H54 (cell line): ENCODE results near the gene SETD3.

Experiments
- DNase-seq: peaks from one replicate; pipeline ENCODE4 v3.0.0; 2011; ENCODE audit warnings: low spot score, mixed read lengths; ENCODE audit not compliant: insufficient read length
- FAIRE-seq: peaks from 3 replicates; lab custom pipeline; 2011; peaks lifted over from hg19 to GRCh38; lab: Jason Lieb, UNC
- POLR2A ChIP-seq: IDR thresholded peaks from 2 replicates; pipeline ENCODE4 v1.6.1; 2011; ENCODE audit warnings: low read depth, mild to moderate bottlenecking, low read length

SETD3 gene

DNA sequence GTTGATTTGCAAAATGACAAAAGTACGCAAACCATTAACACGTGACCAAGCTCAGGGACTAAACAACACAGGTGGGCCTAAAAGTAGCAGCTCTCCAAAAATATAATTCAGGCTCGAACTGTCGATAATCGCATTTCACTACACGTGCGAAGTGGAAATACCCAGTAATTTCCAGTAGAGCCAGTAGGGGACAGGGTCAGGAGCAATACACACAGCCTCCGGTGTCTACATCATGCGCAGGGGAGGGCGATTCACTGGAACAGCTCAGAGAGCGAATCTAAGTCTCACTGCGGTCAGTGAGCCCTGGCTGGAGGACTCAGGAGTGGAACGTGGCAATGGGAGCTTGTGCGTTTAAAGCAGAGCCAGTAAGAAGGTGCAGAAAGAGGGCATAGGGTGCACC, 40.4 kb downstream of the SETD3 start:
- DNase-seq = no peak
- FAIRE-seq = no peak
- no peak for TF ChIP-seq POLR2A

DNA sequence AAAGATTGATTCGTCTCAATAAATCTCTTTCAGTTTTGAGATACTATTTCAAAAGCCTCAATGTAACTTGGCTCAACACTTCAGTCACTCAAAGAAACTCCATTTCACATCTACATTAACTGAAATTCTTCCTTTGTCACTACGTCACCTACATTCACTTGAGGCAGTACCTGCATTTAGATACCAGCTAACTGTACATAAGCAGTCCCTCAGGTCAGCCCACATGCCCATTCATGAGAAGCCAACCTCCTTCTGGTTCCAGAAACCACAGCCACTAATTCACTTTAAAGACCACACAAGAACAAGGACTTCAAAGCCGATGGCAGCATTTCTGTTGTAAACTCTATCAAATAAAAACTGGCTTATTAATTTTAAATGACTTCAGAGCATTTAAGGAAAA, 43.0 kb downstream of the SETD3 start:
- no peak for TF ChIP-seq POLR2A
- FAIRE-seq = no peak
- no peak for DNase-seq

DNA sequence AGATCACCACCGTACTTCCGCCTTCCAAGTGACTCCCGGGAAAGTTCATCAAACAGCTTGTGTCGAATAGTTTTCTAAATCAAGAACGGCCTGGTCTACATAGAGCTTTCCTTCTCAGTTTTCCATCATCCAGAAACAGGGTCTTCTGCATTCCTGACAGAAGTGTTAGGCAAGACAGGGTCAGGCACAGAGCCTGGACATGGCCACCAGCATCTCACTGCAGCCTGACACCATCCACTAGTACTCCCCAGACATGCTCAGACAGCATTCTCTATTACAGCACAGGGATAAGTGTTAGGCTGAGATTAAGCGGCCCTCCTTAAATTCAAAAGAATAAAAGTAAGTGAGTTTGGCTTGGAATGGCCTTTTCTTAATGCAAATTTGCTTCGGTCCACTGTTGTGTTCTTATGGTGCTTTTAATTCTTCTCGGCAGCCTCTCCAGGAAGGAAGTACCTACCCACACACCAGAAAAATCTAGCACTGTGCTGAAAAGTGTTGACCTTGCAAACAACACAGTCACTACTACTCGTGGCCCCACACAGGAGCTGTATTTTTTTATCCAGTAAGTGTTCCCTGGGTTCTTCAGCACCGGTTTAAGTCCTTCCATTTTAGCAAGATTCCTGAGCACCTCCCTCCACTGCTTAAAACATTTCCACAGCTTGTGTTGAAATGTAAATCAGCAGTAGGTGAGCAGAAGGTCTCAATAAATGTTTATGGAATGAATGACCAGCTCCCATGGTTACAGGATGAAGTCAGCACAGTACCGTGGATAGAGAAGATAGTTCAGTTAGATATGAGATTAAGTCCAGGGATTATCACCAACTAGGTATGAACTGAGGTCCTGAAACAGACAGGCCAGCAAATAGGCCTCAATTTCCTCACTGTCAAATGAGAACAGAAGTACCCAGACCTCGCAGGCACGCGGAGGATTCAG, 44.1 kb downstream of the SETD3 start:
- no peak for TF ChIP-seq POLR2A
- DNase-seq (no peak), FAIRE-seq (no peak)

DNA sequence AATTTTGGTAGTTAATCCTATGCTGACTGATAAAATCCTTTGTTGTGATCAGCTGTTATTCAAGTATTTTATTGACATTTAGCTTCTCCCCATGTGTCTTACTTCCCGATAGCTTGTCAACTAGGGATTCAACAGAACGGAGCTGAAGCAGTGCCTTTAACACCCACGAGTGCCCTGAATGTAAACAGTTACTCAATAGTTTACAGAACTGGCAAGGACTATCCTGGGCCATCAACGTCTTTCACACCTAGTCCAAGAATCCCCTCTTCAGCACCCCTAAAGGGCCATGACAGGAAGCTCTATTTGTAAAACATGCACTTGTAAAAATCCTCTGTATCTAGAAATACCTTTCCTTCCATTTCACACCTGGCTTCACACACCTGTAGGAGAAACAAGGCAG, 45.3 kb downstream of the SETD3 start:
- DNase-seq (no peak), FAIRE-seq (no peak)
- no peak for TF ChIP-seq POLR2A

DNA sequence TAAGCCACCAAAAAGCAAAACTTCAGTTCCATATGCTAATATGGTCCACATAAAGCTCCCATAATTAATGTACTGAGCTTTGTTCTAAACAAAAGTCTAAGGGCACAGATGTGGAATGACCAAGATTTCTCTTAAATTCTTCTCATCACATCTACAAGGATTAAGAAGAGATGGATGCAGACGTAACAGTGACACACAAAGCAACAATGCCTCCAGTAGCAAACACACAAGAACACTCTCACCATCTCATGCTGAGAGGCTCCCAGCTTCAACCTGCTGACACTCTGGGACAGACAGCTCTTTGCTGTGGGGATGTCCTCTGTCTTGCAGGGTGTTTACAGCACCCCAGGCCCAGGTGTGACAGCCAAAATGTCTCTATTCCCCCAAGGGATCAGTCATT, 48.2 kb downstream of the SETD3 start:
- no peak for TF ChIP-seq POLR2A
- FAIRE-seq = no peak
- DNase-seq = no peak

DNA sequence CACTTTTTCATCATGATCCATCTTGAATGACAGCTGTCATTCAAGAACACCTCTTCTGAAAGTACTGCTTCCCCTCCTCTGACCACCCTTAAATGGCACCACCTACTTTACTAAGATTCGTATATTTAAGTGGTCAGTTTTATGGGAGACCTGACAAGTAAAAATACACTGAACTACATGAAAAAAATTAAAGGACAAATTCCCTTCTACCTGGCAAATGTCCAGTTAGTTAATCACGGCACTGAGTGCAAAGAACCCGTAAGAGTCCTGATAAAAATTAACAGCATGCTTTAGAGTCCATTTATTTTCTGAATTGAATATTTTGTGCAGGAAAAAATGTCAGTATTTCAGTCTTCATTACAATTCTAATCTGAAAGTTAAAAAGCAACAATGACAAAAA, 48.7 kb downstream of the SETD3 start:
- FAIRE-seq (no peak), DNase-seq (no peak)
- no peak for TF ChIP-seq POLR2A

DNA sequence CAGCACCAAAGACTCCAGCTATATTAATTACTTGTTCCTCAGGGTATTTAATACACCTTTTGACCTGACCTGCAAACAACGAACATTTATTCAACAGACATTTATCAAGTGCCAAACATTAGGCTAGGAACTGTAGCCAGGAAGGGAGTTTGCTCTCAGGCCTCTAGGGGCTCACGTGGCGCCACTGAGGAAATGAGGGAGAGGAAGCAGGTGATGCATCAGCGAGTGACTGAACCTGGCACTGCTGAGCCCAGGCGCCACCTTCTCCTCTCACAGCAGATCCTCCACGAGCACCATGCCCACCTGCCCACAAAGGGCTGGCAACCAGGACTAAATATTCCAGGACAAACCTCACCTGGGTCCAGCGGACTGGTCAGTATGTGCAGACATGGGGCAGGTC, 50.2 kb downstream of the SETD3 start:
- DNase-seq = no peak
- FAIRE-seq = no peak

DNA sequence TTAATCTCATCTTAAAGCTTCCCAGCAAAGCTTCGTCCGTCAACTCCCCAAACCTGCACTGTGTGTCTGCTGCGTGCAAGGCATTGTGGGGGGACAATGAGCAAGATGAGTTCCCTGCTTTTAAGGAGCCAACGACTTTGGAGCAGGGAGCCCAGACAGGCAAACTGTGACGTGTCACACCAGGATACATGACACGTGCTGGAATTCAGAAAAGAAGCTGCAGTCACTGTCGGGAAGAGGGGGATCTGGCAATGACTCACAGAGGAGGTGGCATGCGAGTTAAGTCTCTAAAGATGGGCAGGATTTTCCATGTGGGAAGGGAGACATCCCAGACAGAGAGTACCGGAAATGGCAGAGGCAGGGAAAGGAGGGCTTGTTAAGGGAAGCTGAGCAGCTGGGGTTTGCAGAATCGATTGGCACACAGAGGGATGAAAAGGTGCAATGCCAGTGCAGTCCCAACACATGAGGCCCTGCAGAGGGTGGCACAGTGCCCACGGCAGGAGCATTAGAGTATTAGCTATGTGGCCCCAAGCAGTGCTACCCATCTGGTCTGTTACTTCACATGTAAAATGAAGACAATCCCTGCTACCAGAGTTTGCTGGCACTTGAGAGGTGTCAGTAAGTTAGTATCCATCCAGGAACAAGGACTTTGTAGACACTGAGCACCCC, 52.9 kb downstream of the SETD3 start:
- DNase-seq = no peak
- FAIRE-seq = no peak
- no peak for TF ChIP-seq POLR2A

More for the DNA sequence above, 50.2 kb downstream of the SETD3 start:
- TF ChIP-seq POLR2A = no peak

DNA sequence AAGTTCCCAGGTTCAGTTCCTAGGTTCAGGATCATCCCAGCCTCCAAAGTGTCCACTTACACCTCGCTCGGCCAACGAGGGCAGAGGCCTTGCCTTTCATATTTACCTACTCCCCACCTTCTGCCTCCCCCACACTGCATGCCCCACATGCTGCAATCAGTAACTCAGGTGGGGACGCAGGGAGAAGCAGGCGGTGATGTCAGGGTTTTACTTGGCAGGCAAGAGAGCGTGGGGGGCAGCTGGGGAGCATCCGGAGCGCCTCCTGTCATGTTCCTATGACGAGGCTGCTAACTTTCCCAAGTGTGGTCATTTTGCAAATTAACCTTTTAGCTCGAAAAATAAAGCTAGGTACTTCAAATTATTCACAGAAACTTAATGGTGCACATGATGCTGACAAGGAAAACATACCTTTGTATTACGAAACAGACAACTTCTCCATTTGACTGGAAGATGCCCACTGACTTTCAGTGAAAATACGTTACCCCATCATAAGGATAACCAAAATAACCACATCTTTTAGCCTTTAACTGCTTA, 53.8 kb downstream of the SETD3 start:
- FAIRE-seq (no peak), DNase-seq (no peak)
- TF ChIP-seq POLR2A = no peak

DNA sequence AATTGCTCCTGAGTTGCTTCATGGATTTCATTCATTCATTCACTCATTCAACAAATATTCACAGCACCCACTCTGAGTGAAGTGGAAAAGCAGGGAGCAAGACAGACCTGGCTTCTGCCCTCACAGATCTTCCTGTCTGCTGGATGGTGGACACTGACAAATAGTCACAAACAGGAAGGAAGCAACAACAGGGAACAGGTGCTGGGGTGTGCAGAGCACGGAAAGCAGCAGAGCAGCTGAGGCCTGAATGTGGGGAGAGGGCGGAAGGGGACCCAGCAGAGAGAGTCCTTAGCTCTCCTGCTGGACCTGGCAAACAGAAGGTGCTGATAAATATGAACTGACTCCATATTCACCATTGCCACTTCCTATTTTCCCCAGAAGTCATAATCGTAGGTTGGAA, 54.4 kb downstream of the SETD3 start:
- no peak for DNase-seq
- no peak for FAIRE-seq
- TF ChIP-seq POLR2A = no peak

DNA sequence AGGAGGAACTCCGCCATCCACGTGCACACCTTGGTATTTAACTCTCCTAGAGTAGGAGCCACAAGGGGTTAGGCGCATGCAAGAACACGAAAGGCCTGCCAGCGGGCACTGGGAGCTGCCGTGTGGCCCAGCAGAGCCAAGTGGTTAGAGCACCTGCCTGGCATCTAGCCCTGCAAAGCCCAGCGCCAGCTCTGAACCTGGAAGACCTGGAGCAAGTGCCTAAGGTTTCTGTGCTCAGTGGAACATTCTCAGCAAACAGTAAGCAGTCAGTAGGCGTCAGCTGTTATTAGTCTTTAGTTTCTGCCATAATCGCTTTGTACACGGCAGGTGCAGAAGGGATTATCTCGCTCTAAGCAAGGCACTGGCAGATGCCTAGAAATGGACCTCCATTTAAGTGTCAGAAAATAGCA, 55.4 kb downstream of the SETD3 start:
- no peak for DNase-seq
- TF ChIP-seq POLR2A = no peak
- FAIRE-seq = no peak

DNA sequence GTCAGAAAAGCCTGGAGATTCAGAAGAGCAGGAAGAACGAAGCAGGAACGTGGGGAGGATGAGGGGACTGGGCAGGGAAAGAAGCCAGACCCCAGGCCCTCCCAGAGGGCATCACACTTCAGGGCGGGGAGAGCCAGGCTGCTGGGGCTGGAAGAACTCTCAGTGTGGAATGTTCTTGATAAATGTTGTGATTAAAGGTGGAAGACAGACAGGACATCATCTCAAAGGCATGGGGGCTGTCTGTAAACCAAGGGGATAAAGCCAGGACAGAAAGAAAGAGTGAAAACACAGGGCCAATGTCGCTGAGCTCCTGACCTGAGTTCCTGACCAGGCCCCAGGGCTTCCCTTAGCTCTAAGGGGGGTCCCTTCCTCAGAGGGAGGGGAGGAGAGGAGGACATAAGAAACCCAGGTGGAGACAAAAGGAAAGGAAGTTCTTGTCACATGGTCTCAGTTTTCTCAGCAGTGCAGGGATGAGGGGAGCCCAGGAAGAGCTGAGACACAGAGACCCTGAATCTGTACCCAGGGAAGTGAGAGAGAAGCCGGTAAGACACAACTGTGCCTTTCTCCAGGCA, 56.3 kb downstream of the SETD3 start:
- DNase-seq = no peak
- TF ChIP-seq POLR2A = no peak
- no peak for FAIRE-seq

DNA sequence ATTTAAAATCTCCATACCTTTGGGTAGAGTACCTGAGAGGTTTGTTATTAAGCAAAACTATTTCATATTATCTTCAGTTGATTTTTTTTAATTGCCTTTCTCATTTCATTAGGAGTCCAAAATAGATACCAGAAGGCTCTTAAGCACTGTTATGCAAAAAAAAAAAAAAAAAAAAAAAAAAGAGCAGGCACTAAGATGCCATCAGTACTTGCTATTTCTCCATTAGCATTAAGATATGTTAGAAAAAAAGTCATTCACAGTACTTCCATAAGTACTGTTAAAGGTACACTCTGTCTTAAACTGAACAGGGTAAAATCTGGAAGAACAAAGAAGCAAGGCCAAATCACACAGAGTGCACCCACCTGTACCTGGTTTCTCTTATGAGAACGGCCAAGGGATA, 57.2 kb downstream of the SETD3 start:
- FAIRE-seq (no peak), DNase-seq (no peak)
- TF ChIP-seq POLR2A = no peak

DNA sequence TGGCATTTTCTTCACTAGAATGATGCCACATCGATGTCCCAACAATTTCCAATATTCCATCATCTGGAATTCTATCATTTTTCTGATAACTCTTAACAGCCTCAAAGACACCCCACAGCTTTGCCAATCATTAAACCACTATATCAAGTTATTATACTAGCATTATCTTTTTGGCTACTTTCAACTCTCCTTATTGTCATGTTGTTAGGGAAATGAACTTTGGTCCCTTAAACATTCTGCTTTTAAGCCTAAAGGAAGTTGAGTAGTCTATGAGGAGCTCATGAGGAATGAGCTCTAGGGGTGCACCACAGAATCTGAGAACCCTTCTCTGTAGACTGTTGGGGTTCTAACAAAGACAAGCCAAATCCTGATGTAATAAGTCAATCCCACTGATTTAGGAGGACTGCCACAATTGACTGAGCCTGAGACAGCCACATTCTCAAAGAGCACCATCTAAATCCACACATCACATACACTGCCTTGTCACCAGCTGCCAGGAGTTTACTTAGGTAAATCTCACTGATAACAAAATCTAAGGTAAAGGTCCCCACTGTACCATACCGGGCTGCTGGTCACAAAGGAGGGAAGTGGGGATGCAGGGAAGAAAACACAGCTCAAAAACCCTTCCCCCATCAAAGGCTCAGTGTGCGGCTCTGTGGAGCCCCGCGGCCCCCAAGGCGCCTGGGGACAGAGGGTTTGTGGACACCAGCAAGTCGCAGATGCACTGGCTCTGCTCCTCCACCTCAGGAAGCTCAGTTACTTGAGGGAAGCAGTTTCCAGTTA, 58.2 kb downstream of the SETD3 start:
- FAIRE-seq (no peak), DNase-seq (no peak)
- no peak for TF ChIP-seq POLR2A
